HG03469 (cell line): Measurements from ENCODE around the gene HSF2BP.
"Not testable (repeated sequence)": the region's sequence is repeated elsewhere in the genome, so short reads cannot be mapped to it uniquely, and the experiment has no call there.

Experiments
- ATAC-seq: cut with Tn5 transposase; IDR thresholded peaks from one replicate; pipeline ENCODE4 v1.9.1; 2021; ENCODE audit warnings: mild to moderate bottlenecking, moderate library complexity, moderate number of reproducible peaks; ENCODE audit not compliant: unreplicated experiment

The HSF2BP gene

GRCh38 chr21:43562451-43562850 is 96.8 kb downstream of the HSF2BP start:
- ATAC-seq, result not testable (repeated sequence)

- ATAC-seq, result not testable (repeated sequence)
These were observed 118.7 kb downstream of the HSF2BP start for GRCh38 chr21:43540561-43540960.

GRCh38 chr21:43522495-43523131 is 136.7 kb downstream of the HSF2BP start:
- not testable (repeated sequence) for ATAC-seq

GRCh38 chr21:43517701-43518100 is 141.6 kb downstream of the HSF2BP start:
- not testable (repeated sequence) for ATAC-seq

GRCh38 chr21:43516860-43517627 is 142.2 kb downstream of the HSF2BP start:
- not testable (repeated sequence) for ATAC-seq

- ATAC-seq, result not testable (repeated sequence)
These were observed 142.9 kb downstream of the HSF2BP start for GRCh38 chr21:43516295-43516847.

GRCh38 chr21:43514834-43515233 is 144.5 kb downstream of the HSF2BP start:
- not testable (repeated sequence) for ATAC-seq

- ATAC-seq, result not testable (repeated sequence)
These were observed 146.3 kb downstream of the HSF2BP start for GRCh38 chr21:43513023-43513422.

- not testable (repeated sequence) for ATAC-seq
These were observed 148.1 kb downstream of the HSF2BP start for GRCh38 chr21:43511209-43511608.

GRCh38 chr21:43510669-43511068 is 148.6 kb downstream of the HSF2BP start:
- not testable (repeated sequence) for ATAC-seq

- not testable (repeated sequence) for ATAC-seq
These were observed 155.4 kb downstream of the HSF2BP start for GRCh38 chr21:43503892-43504291.

GRCh38 chr21:43503075-43503750 is 156.1 kb downstream of the HSF2BP start:
- not testable (repeated sequence) for ATAC-seq

- ATAC-seq, result not testable (repeated sequence)
These were observed 156.7 kb downstream of the HSF2BP start for GRCh38 chr21:43502407-43503071.

- not testable (repeated sequence) for ATAC-seq
These were observed 160.4 kb downstream of the HSF2BP start for GRCh38 chr21:43498924-43499323.

GRCh38 chr21:43498065-43498464 is 161.2 kb downstream of the HSF2BP start:
- not testable (repeated sequence) for ATAC-seq

- not testable (repeated sequence) for ATAC-seq
These were observed 164.8 kb downstream of the HSF2BP start for GRCh38 chr21:43494279-43495012.

GRCh38 chr21:43493471-43493870 is 165.8 kb downstream of the HSF2BP start:
- not testable (repeated sequence) for ATAC-seq

GRCh38 chr21:43488235-43488634 is 171.1 kb downstream of the HSF2BP start:
- ATAC-seq, result not testable (repeated sequence)

GRCh38 chr21:43486051-43486450 is 173.2 kb downstream of the HSF2BP start:
- ATAC-seq, result not testable (repeated sequence)

GRCh38 chr21:43485016-43485415 is 174.3 kb downstream of the HSF2BP start:
- ATAC-seq, result not testable (repeated sequence)
